Smooth muscle cell (in vitro differentiated cells): ENCODE results near the gene ETV5. TPM values are rescaled to one million over a fixed set of nuclear protein-coding genes. Genes with fewer than 3 reads are reported as not detected.

Source experiments
- DNase-seq: peaks from one replicate; lab custom pipeline; 2025; ENCODE audit not compliant: unreplicated experiment; lab: John Stamatoyannopoulos, UW
- H2AFZ ChIP-seq: fragments of 200-600 bp; sonication (generic); 2 replicates; pipeline ENCODE4 v1.6.0; 2016; ENCODE audit warnings: antibody characterized with exemption, low read depth, mild to moderate bottlenecking
- H3F3A ChIP-seq: fragments of 200-600 bp; sonication (generic); 2 replicates; pipeline ENCODE4 v1.6.0; 2017; ENCODE audit warnings: antibody characterized with exemption, low read depth
- H3K27ac ChIP-seq: fragments of 200-600 bp; sonication (generic); 2 replicates; pipeline ENCODE4 v1.5.1; 2016; ENCODE audit warnings: low read depth, mild to moderate bottlenecking
- H3K27me3 ChIP-seq: fragments of 200-600 bp; sonication (generic); 2 replicates; pipeline ENCODE4 v1.6.1; 2016; ENCODE audit warnings: low read depth, mild to moderate bottlenecking
- H3K36me3 ChIP-seq: fragments of 200-600 bp; sonication (generic); 2 replicates; pipeline ENCODE4 v1.5.1; 2016; ENCODE audit warnings: low read depth
- H3K4me1 ChIP-seq: fragments of 200-600 bp; sonication (generic); 2 replicates; pipeline ENCODE4 v1.5.1; 2016; ENCODE audit warnings: low read depth
- H3K4me2 ChIP-seq: fragments of 200-600 bp; sonication (generic); 2 replicates; pipeline ENCODE4 v1.6.0; 2016; ENCODE audit warnings: mild to moderate bottlenecking
- H3K4me3 ChIP-seq: fragments of 200-600 bp; sonication (generic); 2 replicates; pipeline ENCODE4 v1.5.1; 2016; ENCODE audit warnings: mild to moderate bottlenecking
- H3K79me2 ChIP-seq: fragments of 200-600 bp; sonication (generic); 2 replicates; pipeline ENCODE4 v1.6.0; 2016; ENCODE audit warnings: low read depth, mild to moderate bottlenecking
- H3K9ac ChIP-seq: fragments of 200-600 bp; sonication (generic); 2 replicates; pipeline ENCODE4 v1.6.0; 2016; ENCODE audit warnings: low read depth
- H3K9me3 ChIP-seq: fragments of 200-600 bp; sonication (generic); replicated peaks from 2 replicates; pipeline ENCODE4 v1.5.1; 2016; ENCODE audit warnings: low read depth
- H4K20me1 ChIP-seq: fragments of 200-600 bp; sonication (generic); 2 replicates; pipeline ENCODE4 v1.6.0; 2016; ENCODE audit warnings: low read depth
- CTCF ChIP-seq: fragments of 200-600 bp; sonication (generic); IDR thresholded peaks from 2 replicates; pipeline ENCODE4 v1.5.1; 2017; ENCODE audit warnings: borderline replicate concordance, mild to moderate bottlenecking, antibody characterized with exemption; ENCODE audit not compliant: insufficient read depth, poor library complexity, severe bottlenecking
- WGBS: methylation state at CpG from one replicate; pipeline ENCODE4 v1.1.7; 2016; ENCODE audit warnings: low lambda C conversion rate; 5-methylcytosine and 5-hydroxymethylcytosine counted together
- polyA plus RNA-seq: library from polyadenylated mRNA; unstranded; fragments of >200 nt; fragmentation: Nextera tagmentation; extraction: Ambion mirVana; gene quantifications from 2 replicates; pipeline ENCODE4 v1.2.1, GENCODE V29; 2016
- total RNA-seq: library from RNA; depleted of rRNA; stranded (reverse); fragments of >200 nt; gene quantifications from 2 replicates; pipeline ENCODE4 v1.2.3, GENCODE V29; 2014

ETV5 gene
- total and polyA plus RNA-seq, 2 experiments from 2014 or later: 32.6 to 51.8 TPM

- 68% methylated on average over 1 of the region's 1 CpG for WGBS
- Histone ChIP-seq H2AFZ (no peak overlapping the region), H3K4me3 (no peak overlapping the region), H4K20me1 (no peaks in the 10 kb centered on the region), H3K4me1 (no peaks in the 10 kb centered on the region), H3K4me2 (no peak overlapping the region), H3K36me3 (peaks cover 14% of the 10 kb centered on the region), H3K27ac (no peak overlapping the region), H3K9me3 (no peaks in the 10 kb centered on the region), H3F3A (no peaks in the 10 kb centered on the region), H3K27me3 (no peaks in the 10 kb centered on the region), H3K9ac (no peak overlapping the region), H3K79me2 (no peaks in the 10 kb centered on the region)
- DNase-seq: no peak
- TF ChIP-seq CTCF: no peak
Observed at GRCh38 chr3:186070550-186070949, 38.3 kb downstream of the ETV5 start.

GRCh38 chr3:186070133-186070532 is 38.8 kb downstream of the ETV5 start:
- no peak for DNase-seq
- peaks cover 10% of the 10 kb centered on the region for H3K36me3 ChIP-seq
- no peak overlapping the region for H3K4me3 ChIP-seq
- no peaks in the 10 kb centered on the region for H3K4me1 ChIP-seq
- H3K4me2 ChIP-seq: no peak overlapping the region
- no peak overlapping the region for H2AFZ ChIP-seq
- no peaks in the 10 kb centered on the region for H3K79me2 ChIP-seq
- H3K27me3 ChIP-seq: no peaks in the 10 kb centered on the region
- WGBS: 96% methylated on average over 9 of the region's 9 CpGs
- TF ChIP-seq CTCF: no peak
- no peaks in the 10 kb centered on the region for H4K20me1 ChIP-seq
- no peaks in the 10 kb centered on the region for H3K9me3 ChIP-seq
- no peak overlapping the region for H3K27ac ChIP-seq
- H3K9ac ChIP-seq: no peak overlapping the region
- H3F3A ChIP-seq: no peaks in the 10 kb centered on the region

GRCh38 chr3:186069199-186069598 is 39.7 kb downstream of the ETV5 start:
- Histone ChIP-seq H3K9ac (no peak overlapping the region), H3F3A (no peaks in the 10 kb centered on the region), H3K27ac (no peak overlapping the region), H3K9me3 (no peaks in the 10 kb centered on the region), H3K4me3 (no peak overlapping the region), H3K79me2 (no peaks in the 10 kb centered on the region), H3K4me2 (no peak overlapping the region), H4K20me1 (no peaks in the 10 kb centered on the region), H3K4me1 (no peaks in the 10 kb centered on the region), H3K36me3 (peaks cover 7% of the 10 kb centered on the region), H2AFZ (no peak overlapping the region), H3K27me3 (no peaks in the 10 kb centered on the region)
- DNase-seq: no peak
- WGBS: 96% methylated on average over 9 of the region's 9 CpGs
- TF ChIP-seq CTCF: no peak

- H3K9me3 ChIP-seq: no peaks in the 10 kb centered on the region
- H3K79me2 ChIP-seq: no peaks in the 10 kb centered on the region
- peaks cover 12% of the 10 kb centered on the region for H3K36me3 ChIP-seq
- no peak overlapping the region for H3K9ac ChIP-seq
- H3K4me3 ChIP-seq: no peak overlapping the region
- H4K20me1 ChIP-seq: no peaks in the 10 kb centered on the region
- no peaks in the 10 kb centered on the region for H3K27me3 ChIP-seq
- H2AFZ ChIP-seq: no peak overlapping the region
- H3K4me2 ChIP-seq: no peak overlapping the region
- TF ChIP-seq CTCF: no peak
- H3K4me1 ChIP-seq: no peaks in the 10 kb centered on the region
- H3K27ac ChIP-seq: no peak overlapping the region
- H3F3A ChIP-seq: no peaks in the 10 kb centered on the region
- no peak for DNase-seq
- WGBS: 92% methylated on average over 2 of the region's 2 CpGs
Observed at GRCh38 chr3:186068243-186068552, 40.7 kb downstream of the ETV5 start.
